Uterus (tissue), 2 donors: ENCODE measurements around the gene GBP7.
"Not testable (repeated sequence)": the region's sequence is repeated elsewhere in the genome, so short reads cannot be mapped to it uniquely, and the experiment has no call there.

Source experiments
- CTCF ChIP-seq, 4 experiments: fragments of 200-600 bp in 2 of 4; fragments of 450-650 bp in 2 of 4; sonication (generic) in 2 of 4; IDR thresholded peaks; one replicate each; pipeline ENCODE4 v1.5.1; 2016 to 2019; ENCODE audit warnings: antibody characterized with exemption in 4 of 4, mild to moderate bottlenecking in 2 of 4, moderate library complexity in 1 of 4
- POLR2A ChIP-seq, 2 donors: fragments of 450-650 bp; IDR thresholded peaks; one replicate each; pipeline ENCODE4 v1.6.1; 2016; ENCODE audit warnings: antibody characterized with exemption in 2 of 2, mild to moderate bottlenecking in 1 of 2, moderate library complexity in 1 of 2

GRCh38 chr1:89126602-89127565 is 48.9 kb downstream of the GBP7 start:
- TF ChIP-seq CTCF, POLR2A (IDR thresholded peaks at IDR 0.05): not testable (repeated sequence)
